SKM-1 (cell line): Measurements from ENCODE around the gene PIK3R6.
"Not testable (repeated sequence)": the region's sequence is repeated elsewhere in the genome, so short reads cannot be mapped to it uniquely, and the experiment has no call there.

Experiments used
- DNase-seq: peaks from one replicate; lab custom pipeline; 2025; ENCODE audit not compliant: unreplicated experiment; lab: John Stamatoyannopoulos, UW

PIK3R6 gene

DNA sequence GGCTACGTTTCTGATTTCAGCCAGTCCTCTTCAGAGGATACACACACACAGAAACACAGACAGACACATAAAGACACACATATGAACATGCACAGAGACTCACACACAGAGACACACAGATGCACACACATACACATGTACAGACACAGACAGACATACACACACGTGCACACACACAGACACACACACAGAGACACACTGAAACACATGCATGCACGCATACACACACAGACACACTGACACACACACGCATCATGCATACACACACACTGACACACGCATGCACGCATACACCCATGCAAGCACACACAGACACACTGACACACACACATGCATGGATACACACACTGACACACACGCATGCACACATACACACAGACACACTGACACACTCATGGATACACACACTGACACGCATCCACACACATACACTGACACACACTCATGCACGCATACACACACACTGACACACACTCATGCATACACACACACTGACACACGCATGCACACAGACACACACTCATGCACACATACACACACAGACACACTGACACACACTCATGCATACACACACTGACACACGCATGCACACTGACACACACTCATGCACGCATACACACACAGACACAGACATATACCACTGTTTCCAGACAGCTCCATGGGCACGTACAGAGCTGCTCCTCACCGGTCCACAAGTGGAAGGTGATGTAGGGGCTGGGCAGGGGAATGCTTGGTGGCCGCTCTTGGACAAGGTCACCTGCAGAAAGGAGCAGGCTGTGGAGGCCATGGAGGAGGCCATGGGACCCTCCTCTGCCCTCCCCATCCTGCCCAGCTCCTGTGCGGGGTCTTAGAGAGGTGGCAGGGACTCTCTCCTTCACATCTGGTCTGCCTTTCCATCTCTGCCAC is 38.2 kb downstream of the PIK3R6 start:
- DNase-seq = no peak

DNA sequence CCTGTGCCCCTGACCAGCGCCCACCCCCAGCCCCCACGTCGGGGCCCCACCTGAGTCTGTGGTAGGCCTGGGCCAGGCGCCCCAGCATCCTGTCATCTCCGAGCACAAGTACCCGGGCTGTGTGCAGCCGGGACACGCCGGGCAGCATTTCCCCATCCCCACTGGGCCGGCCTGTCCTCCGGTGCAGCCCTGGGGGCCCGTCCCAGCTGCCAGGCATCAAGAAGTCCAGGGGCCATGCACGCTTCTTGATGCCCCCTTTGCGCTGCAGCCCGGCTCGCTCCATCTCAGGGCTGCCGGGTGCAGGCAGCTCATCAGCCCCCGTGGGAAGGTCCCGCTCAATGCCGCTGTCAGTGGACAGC is 39.0 kb downstream of the PIK3R6 start:
- DNase-seq = no peak

DNA sequence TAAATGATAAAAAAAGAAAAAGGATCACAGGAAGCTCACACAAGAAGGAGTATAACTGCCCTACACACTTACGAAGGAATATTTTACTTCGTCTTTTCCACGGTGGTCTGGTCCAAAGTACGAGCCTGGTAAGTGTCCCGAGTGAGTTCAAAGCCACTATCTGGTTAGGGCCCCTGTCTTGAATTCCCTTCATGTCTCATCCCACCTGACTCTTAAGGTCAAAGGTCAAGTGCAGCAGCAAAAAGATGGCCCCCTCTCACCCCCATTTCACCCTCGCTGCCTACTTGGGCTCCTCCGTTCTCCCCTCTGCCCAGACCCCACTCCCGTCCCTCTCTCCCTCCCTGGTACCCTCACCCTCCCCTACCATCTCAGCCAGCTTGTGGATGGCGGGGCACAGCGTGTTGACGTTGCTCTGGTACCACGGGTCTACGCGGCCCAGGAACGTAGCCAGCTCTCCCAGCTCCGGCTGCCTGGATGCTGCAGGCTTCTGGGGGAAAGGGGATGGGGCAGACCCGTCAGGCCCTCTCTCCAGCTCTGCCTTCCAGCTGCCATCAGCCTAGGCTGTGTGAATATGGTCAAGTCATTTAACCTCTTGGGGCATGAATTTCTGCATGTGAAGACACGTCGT is 40.6 kb downstream of the PIK3R6 start:
- no peak for DNase-seq

DNA sequence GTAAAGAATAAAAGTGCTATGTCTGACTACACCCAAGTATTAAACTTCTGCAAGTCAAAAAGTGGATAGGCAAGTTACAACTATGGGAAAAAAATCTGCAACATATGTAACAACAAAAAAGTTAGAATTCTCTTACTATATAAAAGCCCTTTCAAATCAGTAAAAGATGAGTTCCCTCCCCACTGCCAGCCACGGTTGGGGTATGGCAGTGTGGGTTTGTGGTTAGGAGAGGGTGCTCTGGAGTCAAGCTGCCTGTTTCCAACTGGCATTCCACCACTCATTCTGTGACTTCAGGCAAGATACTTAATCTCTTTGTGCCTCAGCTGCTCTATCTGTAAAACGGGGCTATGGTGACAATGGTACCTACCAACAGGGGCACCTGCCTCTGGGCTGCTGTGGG is 41.7 kb downstream of the PIK3R6 start:
- DNase-seq = no peak

DNA sequence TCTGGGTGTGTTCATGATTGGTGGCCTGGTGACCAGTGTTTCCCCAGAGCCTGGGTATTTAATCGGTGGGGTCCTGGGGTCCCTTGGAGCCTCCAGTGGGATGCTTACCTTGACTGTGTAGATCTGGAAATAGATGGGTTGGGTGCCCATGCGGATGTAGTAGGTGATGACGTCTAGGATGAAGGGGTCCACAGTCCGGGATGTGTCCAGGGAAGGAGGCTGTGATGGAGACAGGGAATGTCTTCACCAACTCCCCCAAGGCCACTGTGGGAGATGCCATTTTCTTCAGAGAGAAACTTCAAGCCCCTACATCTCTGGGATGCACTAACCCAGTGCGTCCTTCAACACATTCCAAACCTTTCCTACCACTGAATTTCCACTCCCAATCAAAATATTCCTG is 44.2 kb downstream of the PIK3R6 start:
- DNase-seq = no peak

DNA sequence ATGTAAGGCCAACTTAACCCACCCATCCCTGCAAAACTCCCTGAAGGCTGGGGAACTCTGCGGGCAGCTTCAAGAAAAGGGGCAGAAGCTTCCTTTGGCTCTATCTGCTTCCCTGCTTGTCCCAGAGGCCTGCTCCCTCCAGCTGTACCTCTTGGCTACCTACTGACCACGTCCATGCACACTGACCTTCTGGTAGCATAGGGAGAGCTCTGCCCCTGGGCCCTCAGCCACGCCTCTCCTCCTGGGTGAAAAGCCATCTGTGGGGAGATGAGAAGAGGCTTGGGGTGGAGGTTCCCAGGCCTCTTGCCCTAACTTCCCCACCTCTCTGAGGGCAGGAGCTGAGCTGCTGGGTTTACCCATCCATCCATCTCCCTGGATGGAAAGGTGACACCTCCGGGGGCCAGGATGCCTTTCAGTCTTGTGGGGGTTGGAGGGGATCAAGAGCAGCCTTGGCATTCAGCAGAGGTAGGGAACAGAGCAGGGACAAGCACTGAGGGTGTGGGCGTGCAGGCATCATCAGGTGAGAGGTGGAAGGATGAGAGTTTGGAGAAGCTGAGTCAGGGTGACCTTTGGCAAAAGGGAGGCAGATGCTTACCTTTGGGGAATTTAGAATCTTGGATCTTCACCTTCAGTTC is 45.0 kb downstream of the PIK3R6 start:
- no peak for DNase-seq

DNA sequence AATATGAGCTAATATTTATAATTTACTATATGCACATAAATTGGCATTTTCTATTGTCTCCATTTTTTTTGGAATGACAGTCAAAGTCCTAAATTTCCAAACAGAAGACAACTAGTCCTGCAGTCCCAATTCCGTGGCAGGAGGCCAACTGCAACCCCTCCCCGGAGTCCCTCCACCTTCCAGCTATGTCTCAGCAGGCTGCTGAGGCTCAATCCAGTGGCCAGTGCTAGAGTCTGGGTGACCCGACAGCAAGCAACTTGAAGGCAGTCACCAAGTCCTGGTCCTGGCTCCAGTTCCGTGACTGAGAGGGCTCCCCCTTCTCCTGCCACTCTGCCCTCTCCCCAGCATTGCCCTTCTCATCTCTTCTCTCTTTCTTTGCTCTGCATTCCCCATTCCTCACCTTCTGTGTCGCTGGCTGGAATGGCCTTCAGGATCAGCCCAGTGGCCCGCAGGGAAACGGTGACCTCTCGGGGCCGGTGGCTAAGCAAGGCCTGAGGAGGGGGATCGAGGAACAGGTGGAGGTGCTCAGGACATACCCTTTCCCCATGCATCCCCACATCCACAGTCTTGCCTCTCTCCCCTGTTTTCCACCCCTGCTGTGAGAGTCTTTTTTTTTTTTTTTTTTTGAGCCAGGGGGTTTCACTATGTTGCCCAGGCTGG is 45.9 kb downstream of the PIK3R6 start:
- no peak for DNase-seq

DNA sequence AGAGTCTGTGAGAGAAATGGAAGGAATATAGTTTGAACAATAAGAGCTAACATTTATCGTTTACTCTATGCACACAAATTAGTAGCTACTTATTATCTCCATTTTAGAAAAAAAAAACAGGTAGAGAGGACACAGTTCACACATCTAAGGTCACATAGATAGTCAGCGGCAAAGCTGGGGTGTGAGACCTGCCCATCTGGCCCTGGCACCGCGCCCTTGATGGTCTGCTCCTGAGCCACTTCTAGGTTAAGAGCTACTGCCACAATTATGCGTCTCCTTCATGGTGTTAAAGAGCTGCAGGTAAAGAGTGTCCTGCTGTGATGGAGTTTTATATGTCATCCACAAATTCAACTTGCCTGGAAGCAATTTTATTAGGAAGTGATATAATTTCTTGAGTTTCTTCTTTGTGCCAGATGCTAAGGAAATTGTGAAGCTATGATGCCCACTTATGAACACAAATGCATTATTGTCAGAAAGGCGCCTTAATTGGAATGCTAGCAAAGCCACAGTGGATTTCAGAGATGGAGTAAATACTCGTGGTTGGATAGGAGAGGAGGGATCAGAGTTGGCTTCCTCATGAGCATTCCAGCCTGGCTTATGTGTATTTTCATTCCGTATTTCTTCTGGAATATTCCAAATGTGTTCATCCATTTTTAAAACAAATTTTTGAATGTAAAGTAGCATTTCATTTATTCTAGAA is 47.0 kb downstream of the PIK3R6 start:
- no peak for DNase-seq

DNA sequence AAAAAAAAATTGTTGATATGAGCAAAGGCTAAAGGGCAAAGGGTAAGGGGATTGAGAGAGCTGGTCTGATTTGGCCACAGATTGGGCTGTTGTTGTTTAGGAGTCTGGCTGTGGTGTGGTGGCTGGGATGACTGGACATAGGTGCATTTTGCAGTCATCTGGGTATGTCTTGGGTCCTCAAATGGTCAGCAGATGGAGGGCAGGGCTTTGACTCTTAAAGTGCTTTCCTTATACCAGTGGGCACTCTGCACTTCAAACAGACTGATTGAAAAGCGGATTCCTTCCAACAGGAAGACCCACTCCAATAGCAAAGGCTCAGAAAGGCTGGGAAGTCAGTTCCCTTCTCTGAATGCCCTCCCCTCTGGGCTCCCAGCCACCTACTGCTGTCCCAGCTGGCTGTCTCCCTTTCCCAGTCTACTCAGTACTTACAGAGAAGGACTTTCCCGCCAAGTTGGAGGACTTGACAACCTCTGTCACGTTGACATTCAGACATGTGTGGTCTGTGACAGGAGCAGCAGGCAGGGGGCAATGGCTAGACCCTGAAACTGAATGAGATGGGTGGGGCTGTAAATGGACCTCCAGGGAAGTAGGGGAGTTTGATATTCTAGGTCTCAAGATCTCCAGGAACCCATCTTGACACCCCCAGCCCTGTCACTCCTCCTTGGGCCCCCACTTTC is 48.7 kb downstream of the PIK3R6 start:
- no peak for DNase-seq

DNA sequence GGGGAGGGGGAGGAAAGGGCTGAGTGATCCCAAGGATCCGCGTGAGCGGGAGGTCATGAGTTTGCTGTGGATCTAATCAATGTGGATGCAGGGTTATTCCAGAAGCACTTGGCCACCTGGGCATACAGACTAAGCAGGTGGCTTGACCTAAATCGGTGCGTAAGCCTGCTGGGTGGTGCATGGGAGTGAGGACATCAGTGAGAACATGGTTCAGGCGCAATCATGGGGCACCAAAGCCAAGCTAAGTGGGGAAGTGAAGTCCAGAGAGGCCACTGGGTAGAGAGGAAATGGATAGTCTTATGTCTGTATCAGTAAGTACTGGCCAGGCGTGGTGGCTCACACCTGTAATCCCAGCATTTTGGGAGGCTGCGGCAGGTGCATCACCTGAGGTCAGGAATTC is 49.4 kb downstream of the PIK3R6 start:
- no peak for DNase-seq

DNA sequence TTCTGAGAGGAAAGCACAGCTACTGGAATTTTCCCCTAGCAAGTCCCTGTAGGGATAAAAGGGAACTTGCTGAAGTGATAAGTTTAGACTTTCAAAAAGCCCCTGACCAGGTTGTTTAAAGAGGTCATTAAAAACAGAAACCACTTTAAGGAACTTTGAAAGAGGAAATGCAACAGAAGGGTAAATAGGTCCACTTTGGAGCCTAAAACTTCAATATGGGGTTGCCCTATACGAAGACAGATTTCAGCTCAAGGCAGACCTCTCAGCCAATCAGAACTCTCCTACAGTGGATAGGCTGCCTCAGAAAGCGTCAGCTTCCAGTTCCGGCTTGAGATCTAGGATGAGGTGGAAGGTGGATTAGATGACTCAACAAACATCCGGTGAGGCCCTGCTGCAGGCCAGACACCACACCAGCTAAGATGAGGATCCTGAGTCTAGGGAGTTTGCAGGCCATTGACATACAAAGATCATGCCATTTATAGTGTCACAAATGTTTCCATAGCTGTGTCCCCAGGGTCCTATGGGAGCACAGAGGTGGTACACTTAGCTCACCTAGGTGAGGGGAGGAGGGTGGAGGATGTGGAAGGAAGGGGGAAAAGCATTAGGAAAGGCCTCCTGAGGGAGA is 60.4 kb downstream of the PIK3R6 start:
- DNase-seq = no peak

DNA sequence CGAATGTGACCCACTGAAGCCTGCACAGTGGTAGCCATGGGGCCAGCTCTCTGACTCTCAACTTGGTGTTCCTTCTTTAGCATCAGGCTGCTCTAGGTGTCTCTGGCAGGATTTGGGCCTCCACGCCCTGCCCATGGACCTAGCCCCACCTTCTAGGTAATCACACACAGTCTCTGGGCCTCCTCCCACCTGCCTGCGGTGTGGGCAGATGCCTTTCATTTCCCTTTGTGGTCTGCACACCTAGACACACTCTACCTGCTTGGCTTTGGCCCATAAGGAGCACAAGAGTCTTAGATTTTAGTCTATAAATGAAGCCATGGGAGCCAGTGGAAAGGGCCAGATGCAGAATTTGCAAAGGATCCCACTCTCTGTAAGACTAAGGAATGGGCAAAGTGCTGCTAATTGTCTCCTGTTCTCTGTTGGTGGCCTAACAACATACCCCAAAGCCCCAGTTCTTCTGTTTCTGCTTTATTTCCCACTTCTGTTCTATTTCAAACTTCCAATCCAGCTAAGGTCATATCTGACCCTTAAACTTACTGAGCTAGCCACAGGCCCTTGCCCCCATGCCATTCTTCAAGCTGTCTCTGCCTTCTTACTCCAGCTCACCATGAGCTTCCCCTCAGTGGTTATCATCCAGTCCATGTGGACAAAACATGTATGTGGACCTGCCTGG is 61.1 kb downstream of the PIK3R6 start:
- DNase-seq = no peak

DNA sequence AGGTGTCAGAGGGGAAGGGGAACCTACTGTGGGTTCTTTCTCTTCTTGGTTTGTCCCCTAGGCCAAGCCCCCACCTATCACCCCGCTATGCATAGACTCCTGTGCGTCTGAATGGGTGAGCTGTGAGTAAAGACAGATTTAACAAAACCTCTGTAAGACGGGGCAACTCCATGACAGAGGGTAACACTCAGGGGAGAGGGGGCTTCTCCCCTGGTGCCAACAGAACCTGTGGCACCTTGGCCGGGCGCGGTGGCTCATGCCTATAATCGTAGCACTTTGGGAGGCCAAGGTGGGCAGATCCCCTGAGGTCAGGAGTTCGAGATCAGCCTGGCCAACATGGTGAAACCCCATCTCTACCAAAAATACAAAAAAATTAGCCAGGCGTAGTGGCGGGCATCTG is 62.1 kb downstream of the PIK3R6 start:
- DNase-seq = not testable (repeated sequence)

DNA sequence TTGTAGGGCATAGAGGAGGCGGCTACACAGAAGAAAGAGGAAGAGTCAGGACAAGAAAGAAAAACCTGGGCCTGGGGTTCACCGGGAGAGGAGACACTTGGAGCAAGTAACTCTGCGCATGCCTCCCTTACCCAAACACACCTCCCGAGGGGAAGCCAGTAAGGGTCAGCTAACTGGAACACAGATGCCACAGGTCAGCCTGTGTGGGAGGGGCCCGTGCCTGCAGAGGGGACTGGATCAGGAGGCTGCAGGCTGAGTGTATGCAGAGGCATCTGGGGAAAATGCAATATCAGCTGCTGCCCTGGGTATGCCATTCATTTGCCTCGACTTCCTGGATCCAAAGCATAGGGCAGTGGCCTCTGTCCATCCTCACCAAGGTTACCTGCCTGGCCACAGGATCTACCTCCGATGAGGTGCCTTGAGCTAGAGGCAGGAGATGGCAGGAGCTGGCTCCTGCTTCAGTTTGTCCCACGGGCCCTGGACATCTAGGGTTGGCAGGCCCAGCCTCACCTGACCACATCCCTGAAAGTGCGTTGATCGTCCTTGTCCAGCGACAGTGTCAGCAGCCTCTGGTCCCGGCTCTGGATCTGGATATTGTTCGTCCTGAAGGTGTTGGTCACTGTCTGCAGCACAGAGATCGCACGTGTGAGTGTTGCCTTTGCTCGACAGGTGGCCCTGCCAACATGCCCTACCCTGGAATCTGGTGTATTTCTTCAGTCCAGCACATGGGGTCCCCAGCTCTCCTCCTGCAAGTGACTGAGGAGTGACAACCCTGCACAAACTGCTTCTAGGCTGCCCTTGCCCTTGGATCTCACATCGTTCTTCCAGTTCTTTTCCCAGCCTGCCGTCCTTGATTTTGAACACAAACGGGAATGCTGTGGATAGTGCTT is 63.7 kb downstream of the PIK3R6 start:
- DNase-seq = no peak

DNA sequence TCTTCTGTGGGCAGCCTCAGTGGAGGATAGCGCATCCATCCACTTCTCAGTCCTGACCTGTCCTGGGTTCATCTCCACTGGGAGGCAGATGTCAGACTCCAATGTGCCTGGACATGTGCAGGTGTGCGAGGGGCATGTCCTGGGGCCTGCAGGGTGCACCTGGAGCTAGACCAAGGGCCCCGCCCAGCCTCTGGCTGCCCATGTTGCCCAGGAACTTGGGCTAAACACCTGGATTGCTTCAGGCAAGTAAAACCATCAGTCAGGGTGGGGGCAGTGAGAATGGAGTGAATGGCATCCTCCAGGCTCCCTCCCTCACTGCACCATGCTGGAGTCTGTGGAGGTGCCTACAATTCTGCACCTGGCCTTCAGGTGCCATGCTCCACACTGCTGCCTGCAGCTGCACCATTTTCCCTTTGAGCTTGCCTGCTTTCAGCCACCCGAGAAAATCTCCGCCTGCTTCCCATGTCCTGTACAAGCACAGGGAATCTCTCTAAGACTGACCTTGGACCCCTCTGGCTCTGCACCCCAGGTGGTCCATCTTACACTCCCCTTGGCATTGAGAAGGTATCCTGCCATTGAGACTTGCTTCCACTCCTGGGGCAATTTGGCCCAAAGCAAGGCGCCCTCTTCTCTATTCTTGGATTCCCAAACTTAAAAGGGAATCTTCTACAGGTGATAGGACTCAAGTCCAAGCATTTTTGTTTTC is 66.2 kb downstream of the PIK3R6 start:
- no peak for DNase-seq

DNA sequence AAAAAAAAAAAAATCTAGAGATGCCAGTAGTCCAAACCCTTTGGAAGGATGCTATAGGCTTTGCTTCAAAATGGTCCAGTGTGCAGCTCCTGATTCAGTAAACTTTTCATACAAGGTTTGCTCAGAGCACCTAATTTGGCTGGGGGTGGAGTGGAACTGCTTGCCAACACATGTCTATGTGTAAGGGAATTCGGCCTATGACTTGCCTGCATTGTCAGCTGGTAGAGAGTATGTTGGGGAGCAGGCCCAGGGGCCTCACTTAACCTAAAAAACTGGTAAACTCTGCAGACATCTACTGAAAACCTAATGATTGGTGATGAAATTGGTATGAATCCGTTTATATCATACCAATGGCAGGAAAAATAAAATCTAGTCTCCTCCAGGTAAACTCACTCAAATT is 66.8 kb downstream of the PIK3R6 start:
- no peak for DNase-seq

DNA sequence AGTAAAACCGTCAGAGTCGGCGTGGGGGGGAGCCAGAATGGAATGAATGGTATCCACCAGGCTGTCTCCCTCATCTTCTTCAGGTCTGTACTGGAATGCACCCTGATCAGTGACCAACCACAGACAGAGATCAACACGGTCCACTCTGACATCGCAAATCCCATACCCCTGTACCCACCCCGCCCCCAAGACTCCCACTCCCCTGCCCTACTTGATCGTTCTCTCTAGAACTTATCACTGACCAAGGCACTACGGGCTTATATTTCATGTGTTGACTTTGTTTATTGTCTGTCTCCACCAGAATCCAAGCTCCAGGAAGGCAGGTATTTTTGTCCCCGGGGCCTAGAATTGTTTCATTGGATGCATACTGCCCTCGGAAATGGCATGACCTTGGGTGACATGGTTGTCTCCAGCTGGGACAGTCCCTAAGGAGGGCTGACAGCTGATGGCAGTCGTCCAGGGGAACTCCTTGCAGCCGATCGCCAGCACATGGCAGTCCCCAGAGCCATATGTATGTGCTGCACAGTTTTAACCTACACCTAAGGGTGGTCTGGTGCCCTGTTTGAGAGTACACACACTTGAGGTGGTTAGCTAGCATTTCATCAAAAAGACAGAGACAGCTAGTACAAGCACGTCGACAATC is 67.8 kb downstream of the PIK3R6 start:
- DNase-seq = no peak
